ENCODE results near the gene KRT74. TPM values are rescaled to one million over a fixed set of nuclear protein-coding genes. Genes with fewer than 3 reads are reported as not detected.
"Not testable (repeated sequence)": the region's sequence is repeated elsewhere in the genome, so short reads cannot be mapped to it uniquely, and the experiment has no call there.

Gene KRT74
- total RNA-seq, 1 experiment from 2014 or later = not detected

GRCh38 chr12:52603314-52603713 lies 29.7 kb upstream of the KRT74 start:
- DNase-seq (ENCODE audit: low read depth) = no peak

GRCh38 chr12:52602552-52602951 lies 28.9 kb upstream of the KRT74 start:
- no peak for DNase-seq (ENCODE audit: low read depth)

GRCh38 chr12:52601671-52602070 lies 28.0 kb upstream of the KRT74 start:
- no peak for DNase-seq (ENCODE audit: low read depth)

DNA sequence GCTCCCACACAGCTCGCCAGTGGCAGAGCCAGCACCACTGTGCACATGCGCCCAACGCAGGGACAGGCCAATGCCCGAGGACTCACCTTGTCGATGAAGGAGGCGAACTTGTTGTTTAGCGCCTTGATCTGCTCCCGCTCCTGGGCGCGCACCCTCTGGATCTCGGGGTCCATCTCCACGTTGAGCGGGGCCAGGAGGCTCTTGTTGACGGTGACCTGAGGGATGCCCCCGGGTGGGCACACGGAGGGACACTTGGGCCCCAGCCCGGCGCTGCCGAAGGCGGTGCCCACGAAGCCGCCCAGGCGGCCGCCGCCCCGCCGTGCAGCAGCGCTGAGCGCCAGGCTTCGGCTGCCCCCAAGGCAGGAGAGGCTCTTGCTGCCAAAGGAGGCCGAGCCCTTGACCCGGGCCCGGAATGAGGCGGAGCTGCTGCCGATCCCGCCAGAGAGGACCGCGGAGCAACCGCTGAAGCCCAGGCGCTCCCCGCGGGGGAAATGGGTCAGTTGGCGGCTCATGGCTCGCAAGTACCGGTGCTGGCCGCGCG lies 27.4 kb upstream of the KRT74 start, which contains the start of gene KRT72:
KRT72 (minus strand) TSS at position 523 of the 541 bp plus-strand sequence; CDS start at position 512, 11 bp downstream.
- DNase-seq (ENCODE audit: low read depth) = no peak

DNA sequence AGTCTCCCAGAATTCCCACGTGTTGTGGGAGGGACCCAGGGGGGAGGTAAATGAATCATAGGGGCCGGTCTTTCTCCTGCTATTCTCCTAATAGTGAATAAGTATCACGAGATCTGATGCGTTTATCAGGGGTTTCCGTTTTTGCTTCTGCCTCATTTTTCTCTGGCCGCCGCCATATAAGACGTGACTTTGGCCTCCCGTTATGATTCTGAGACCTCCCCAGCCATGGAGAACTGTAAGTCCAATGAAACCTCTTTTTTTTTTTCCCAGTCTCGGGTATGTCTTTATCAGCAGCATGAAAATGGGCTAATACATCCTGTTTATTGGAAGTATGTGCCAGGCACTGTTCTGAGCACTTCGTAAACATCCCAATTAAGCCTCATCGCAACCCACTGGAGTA lies 26.8 kb upstream of the KRT74 start:
- no peak for DNase-seq (ENCODE audit: low read depth)

- no peak for DNase-seq (ENCODE audit: low read depth)
Measured at GRCh38 chr12:52600071-52600470, 26.4 kb upstream of the KRT74 start.

GRCh38 chr12:52598966-52599365 lies 25.3 kb upstream of the KRT74 start:
- no peak for DNase-seq (ENCODE audit: low read depth)

DNA sequence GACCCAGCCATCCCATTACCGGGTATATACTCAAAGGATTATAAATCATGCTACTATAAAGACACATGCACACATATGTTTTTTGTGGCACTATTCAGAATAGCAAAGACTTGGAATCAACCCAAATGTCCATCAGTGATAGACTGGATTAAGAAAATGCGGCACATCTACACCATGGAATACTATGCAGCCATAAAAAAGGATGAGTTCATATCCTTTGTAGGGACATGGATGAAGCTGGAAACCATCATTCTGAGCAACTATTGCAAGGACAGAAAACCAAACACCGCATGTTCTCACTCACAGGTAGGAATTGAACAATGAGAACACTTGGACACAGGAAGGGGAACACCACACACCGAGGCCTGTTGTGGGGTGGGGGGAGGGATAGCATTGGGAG lies 20.6 kb upstream of the KRT74 start:
- DNase-seq (ENCODE audit: low read depth) = not testable (repeated sequence)

- DNase-seq (ENCODE audit: low read depth) = no peak
Measured at GRCh38 chr12:52591521-52591920, 17.9 kb upstream of the KRT74 start.

GRCh38 chr12:52590021-52590420 lies 16.4 kb upstream of the KRT74 start:
- no peak for DNase-seq (ENCODE audit: low read depth)

DNA sequence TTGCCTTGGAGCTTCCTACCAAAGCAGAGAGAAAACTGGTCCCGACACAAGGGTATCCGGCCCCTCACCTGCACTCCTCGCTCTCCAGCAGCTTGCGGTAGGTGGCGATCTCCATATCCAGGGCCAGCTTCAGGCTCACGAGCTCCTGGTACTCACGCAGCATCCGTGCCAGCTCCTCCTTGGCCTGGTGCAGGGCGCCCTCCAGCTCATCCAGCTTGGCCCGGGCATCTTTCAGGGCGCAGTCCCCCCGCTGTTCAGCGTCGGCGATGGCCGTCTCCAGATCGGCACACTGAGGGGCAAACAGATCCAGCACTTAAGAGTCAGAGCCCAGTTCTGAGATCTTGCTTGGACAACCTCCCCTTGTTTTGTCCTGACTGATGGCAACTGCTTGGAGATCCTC lies 13.9 kb upstream of the KRT74 start:
- no peak for DNase-seq (ENCODE audit: low read depth)

DNA sequence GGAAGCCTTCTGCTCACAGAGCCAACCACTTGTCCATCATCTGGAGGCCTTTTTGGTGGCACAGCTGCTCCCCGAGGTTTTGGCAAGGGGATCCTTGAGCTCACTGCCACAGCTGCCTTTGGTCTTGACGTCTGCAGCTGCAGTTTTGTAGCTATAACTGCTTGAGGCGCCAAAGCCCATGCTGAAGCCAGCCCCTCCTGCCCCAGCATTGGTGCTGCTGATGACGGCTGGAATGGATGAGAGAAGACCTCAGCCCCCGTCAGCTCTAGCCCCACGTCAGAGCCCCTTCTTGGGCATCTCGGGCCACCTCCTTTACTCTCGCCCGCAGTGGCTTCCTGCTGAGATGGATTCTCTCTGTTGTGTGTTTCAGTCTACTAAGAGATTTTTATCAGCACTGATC lies 12.3 kb upstream of the KRT74 start:
- DNase-seq (ENCODE audit: low read depth) = no peak

DNA sequence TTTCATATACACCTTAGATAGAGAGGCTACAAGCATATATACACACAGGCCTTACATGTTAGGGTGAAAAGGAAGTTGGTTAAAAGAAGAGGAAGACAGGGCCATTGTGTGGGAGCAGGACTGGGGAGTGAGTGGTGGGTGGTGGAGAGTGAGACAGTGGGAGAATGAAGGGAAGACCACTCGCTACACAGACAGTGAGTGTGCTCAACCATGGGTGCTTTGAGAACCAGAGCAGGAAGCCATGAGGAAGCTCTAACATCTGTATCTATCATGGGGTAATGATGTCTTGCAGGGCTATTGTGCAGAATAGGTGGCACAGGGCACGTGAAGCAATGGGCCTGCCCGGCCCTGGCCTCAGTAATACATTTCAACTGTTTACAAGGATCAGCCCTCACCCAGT lies 11.4 kb upstream of the KRT74 start:
- no peak for DNase-seq (ENCODE audit: low read depth)

DNA sequence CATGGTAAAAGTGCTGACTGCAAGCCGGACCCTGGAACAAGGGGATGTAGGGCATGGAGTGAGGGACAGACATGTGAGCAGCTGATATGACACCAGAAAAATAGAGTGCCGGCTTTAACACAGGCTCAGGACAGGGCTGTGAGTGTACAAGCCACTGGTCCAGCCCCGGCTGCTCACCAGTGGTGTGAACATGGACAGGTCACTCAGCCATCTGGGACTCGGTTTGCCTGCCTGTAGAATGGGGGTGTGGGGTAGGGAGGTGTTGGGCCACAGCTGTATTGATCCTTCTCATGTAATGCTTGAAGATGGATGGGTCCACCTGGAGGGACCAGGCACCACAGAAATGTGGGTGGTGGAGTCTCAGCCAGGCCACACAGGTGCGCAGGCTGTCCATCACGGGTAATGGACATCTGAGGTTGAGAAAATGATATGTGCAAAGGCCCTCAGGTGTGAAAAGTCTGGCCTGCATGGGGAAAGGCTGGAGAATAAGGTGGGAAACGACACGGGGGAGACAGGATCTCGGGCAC lies 10.6 kb upstream of the KRT74 start:
- no peak for DNase-seq (ENCODE audit: low read depth)

DNA sequence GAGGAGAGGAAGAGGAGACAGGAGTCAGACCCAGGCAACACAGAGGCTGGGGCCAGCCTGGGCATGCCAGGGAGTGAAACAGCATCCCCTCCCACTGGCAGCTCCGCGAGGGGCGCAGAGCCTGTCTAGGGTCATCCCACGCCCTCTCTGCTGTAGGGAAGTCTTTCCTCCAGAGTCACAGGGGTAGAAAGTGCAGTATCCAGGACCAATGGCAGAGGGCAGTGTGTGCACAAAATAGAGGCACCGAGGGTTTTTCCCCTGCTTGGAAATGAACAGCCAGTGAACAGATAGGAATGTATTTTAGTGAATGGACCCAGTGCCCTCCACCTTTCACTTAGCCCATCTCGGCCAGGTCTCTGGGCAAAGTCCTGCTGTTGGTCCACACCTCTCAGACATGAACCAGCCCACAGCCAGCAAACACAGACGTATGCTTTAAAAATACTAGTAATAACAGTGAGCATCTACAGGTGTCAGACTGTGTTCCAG lies 9.4 kb upstream of the KRT74 start:
- DNase-seq (ENCODE audit: low read depth) = peak; percentile 56

DNA sequence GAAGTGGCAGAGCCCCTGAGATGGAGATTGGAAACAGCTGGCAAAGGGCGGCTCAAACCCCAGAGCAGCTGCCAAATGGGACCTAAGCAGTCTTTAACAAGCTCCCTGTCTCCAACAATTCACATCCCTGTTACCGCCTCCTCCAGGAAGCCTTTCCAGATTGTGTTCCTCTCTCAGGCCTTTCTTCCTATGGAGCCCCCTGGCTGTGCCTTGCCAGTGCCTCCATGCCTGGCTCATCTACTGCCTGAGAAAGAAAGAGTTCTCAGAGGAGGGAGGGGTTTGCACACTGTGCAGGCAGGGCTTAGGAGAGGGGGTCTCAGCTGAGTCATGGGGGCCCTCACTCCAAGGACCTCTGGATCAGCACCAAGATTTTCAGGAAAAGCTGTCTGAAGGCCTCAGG lies 8.8 kb upstream of the KRT74 start:
- no peak for DNase-seq (ENCODE audit: low read depth)

DNA sequence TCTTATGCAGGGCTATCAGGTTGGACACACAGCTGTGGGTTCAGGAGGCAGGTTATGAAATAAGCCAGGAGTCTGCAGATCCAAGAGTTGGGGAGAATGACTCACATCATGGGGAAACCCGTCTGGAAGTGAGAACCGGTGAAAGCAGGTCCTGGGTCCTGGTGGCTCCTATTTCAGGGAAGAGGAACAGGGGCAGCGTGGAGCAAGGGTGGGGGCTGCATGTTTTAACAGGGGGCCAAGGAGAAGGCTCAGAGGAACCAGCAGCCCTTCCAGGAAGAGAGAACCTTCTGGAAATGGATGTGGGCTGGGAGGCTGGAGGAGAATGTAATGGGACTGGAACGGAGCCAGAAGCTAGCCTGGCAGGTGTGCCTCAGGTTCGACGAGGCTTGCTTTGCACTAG lies 7.8 kb upstream of the KRT74 start:
- peak; percentile 6 for DNase-seq (ENCODE audit: low read depth)

DNA sequence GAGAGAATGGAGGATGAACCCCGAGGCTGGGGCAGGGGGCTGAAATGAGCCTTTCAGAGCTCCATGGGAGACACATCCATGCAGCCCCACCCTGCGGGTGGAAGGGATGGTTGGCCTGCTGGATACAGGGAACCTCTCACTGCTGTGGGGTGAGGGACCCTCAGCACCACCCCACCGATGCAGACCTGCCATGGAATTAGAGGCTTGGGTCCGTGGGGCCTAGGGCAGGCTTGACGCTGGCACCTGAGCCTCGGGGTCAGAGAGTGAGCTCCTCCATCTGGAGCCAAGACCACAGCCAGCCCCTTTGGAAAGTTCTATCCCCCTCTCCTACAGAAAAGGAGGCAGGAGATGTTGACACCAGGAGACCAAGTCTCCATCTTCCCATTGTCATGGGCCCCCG lies 7.4 kb upstream of the KRT74 start:
- no peak for DNase-seq (ENCODE audit: low read depth)

- no peak for DNase-seq (ENCODE audit: low read depth)
Measured at GRCh38 chr12:52580496-52580895, 6.9 kb upstream of the KRT74 start.

- DNase-seq (ENCODE audit: low read depth) = no peak
Measured at GRCh38 chr12:52579468-52580465, 6.1 kb upstream of the KRT74 start.

DNA sequence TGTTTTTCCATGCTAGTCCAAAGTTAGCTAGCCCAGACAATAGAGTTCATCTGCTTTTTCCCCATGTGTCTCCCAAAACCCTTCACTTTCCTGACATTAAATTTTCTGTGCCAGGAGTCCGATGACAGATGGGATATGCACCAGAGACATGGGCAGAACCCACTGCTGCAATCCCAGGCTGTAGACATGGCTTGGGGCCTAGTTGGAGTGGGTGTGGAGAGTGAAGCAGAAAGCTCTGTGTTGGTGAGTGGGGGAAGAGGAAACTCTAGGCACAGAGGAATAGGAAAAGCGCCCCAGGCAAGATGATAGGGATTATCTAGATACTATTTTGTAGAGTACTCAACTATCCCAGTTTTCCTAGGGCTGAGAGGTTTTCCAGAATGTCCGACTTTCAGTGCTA lies 4.8 kb upstream of the KRT74 start:
- DNase-seq (ENCODE audit: low read depth) = no peak

- no peak for DNase-seq (ENCODE audit: low read depth)
Measured at GRCh38 chr12:52577316-52577715, 3.7 kb upstream of the KRT74 start.
